Trophoblast cell (in vitro differentiated cells and primary cell): ENCODE data around the gene ADAMTS3.

Experiments used
- DNase-seq, 2 donors: peaks; one replicate each; pipeline ENCODE4 v3.0.0-alpha.2; 2016
- H2AFZ ChIP-seq: 2 replicates; pipeline ENCODE4 v1.6.1; 2013; ENCODE audit warnings: low read length, moderate library complexity, mild to moderate bottlenecking; ENCODE audit not compliant: insufficient read depth, poor library complexity
- H2AK5ac ChIP-seq: 2 replicates; pipeline ENCODE4 v1.6.1; 2013; ENCODE audit warnings: mild to moderate bottlenecking, low read length
- H2BK120ac ChIP-seq: 2 replicates; pipeline ENCODE4 v1.6.1; 2013; ENCODE audit warnings: low read length, mild to moderate bottlenecking, moderate library complexity; ENCODE audit not compliant: insufficient read depth, poor library complexity
- H2BK12ac ChIP-seq: 2 replicates; pipeline ENCODE4 v1.6.1; 2013; ENCODE audit warnings: mild to moderate bottlenecking, low read length, moderate library complexity
- H2BK5ac ChIP-seq: 2 replicates; pipeline ENCODE4 v1.6.1; 2013; ENCODE audit warnings: low read length, low read depth, moderate library complexity, mild to moderate bottlenecking; ENCODE audit not compliant: poor library complexity
- H3K14ac ChIP-seq: 2 replicates; pipeline ENCODE4 v1.6.1; 2013; ENCODE audit warnings: mild to moderate bottlenecking, low read length
- H3K18ac ChIP-seq: 2 replicates; pipeline ENCODE4 v1.6.1; 2013; ENCODE audit warnings: mild to moderate bottlenecking, low read length
- H3K23ac ChIP-seq: 2 replicates; pipeline ENCODE4 v1.6.1; 2013; ENCODE audit warnings: low read length
- H3K27ac ChIP-seq: 2 replicates; pipeline ENCODE4 v1.5.1; 2013; ENCODE audit warnings: low read depth, mild to moderate bottlenecking, inconsistent platforms, low read length, moderate library complexity
- H3K27me3 ChIP-seq: 2 replicates; pipeline ENCODE4 v1.6.1; 2013; ENCODE audit warnings: inconsistent platforms, mild to moderate bottlenecking, low read length, moderate library complexity; ENCODE audit not compliant: insufficient read depth
- H3K36me3 ChIP-seq, 2 experiments: 1 replicate in 1 of 2; 2 replicates in 1 of 2; pipeline ENCODE4 v1.6.1; 2013; ENCODE audit warnings: low read length in 2 of 2, mild to moderate bottlenecking in 2 of 2, moderate library complexity in 1 of 2; ENCODE audit not compliant: insufficient read depth in 2 of 2, control insufficient read depth in 1 of 2
- H3K4ac ChIP-seq: 2 replicates; pipeline ENCODE4 v1.6.1; 2013; ENCODE audit warnings: low read depth, mild to moderate bottlenecking, low read length, moderate library complexity
- H3K4me1 ChIP-seq, 2 experiments: 1 replicate in 1 of 2; 2 replicates in 1 of 2; pipeline ENCODE4 v1.6.1; 2013; ENCODE audit warnings: low read length in 2 of 2, mild to moderate bottlenecking in 2 of 2, moderate library complexity in 1 of 2; ENCODE audit not compliant: insufficient read depth in 2 of 2, control insufficient read depth in 1 of 2
- H3K4me2 ChIP-seq: 2 replicates; pipeline ENCODE4 v1.6.1; 2013; ENCODE audit warnings: inconsistent platforms, mild to moderate bottlenecking, low read length, moderate library complexity
- H3K4me3 ChIP-seq: 2 replicates; pipeline ENCODE4 v1.5.1; 2013; ENCODE audit warnings: mild to moderate bottlenecking, low read depth, low read length, inconsistent platforms
- H3K79me1 ChIP-seq: one replicate; pipeline ENCODE4 v1.6.1; 2013; ENCODE audit warnings: low read length
- H3K79me2 ChIP-seq: 2 replicates; pipeline ENCODE4 v1.6.1; 2013; ENCODE audit warnings: low read length, mild to moderate bottlenecking; ENCODE audit not compliant: control insufficient read depth, insufficient read depth, poor library complexity
- H3K9ac ChIP-seq: 2 replicates; pipeline ENCODE4 v1.6.1; 2013; ENCODE audit warnings: mild to moderate bottlenecking, low read length
- H3K9me3 ChIP-seq: 2 replicates; pipeline ENCODE4 v1.6.1; 2013; ENCODE audit warnings: low read depth, mild to moderate bottlenecking, control low read depth, inconsistent platforms, low read length; ENCODE audit not compliant: insufficient read depth
- H4K12ac ChIP-seq: 2 replicates; pipeline ENCODE4 v1.6.1; 2013; ENCODE audit warnings: low read depth, mild to moderate bottlenecking, low read length, moderate library complexity
- H4K8ac ChIP-seq: 2 replicates; pipeline ENCODE4 v1.6.1; 2013; ENCODE audit warnings: low read depth, mild to moderate bottlenecking, low read length, moderate library complexity
- H4K91ac ChIP-seq: one replicate; pipeline ENCODE4 v1.6.1; 2013; ENCODE audit warnings: low read depth, mild to moderate bottlenecking, low read length, moderate library complexity
- WGBS: extraction: QIAGEN DNeasy Blood & Tissue Kit; methylation state at CpG from one replicate; pipeline ENCODE4 v1.1.7; 2013; ENCODE audit warnings: missing lambda C conversion rate; ENCODE audit not compliant: insufficient read length, insufficient coverage; ENCODE audit errors: extremely low coverage; 5-methylcytosine and 5-hydroxymethylcytosine counted together

Gene ADAMTS3

GRCh38 chr4:72383439-72383838 is 185.6 kb downstream of the ADAMTS3 start:
- H2BK12ac ChIP-seq, result no peak overlapping the region
- WGBS, result no CpG with 5 or more reads among the region's 3 CpGs
- no peak overlapping the region for H3K4me2 ChIP-seq
- H3K79me2 ChIP-seq, result no peaks in the 10 kb centered on the region
- no peak overlapping the region for H3K4me3 ChIP-seq
- no peak overlapping the region for H4K8ac ChIP-seq
- no peaks in the 10 kb centered on the region for H3K27me3 ChIP-seq
- H3K9ac ChIP-seq, result no peak overlapping the region
- H3K23ac ChIP-seq, result no peak overlapping the region
- H3K14ac ChIP-seq, result no peak overlapping the region
- no peak overlapping the region for H3K4ac ChIP-seq
- H3K18ac ChIP-seq, result no peak overlapping the region
- H3K4me1 ChIP-seq, result no peaks in the 10 kb centered on the region
- H2BK5ac ChIP-seq, result no peak overlapping the region
- H4K12ac ChIP-seq, result no peak overlapping the region
- no peaks in the 10 kb centered on the region for H3K36me3 ChIP-seq
- H3K9me3 ChIP-seq, result no peaks in the 10 kb centered on the region
- H2AFZ ChIP-seq, result no peak overlapping the region
- H3K27ac ChIP-seq, result no peak overlapping the region
- no peak overlapping the region for H4K91ac ChIP-seq
- H3K79me1 ChIP-seq, result no peaks in the 10 kb centered on the region
- DNase-seq, result no peak
- H2BK120ac ChIP-seq, result no peak overlapping the region
- H2AK5ac ChIP-seq, result no peak overlapping the region

- no peaks in the 10 kb centered on the region for H3K79me1 ChIP-seq
- H3K4me1 ChIP-seq, result peaks cover 0 to 2% of the 10 kb centered on the region in 2 experiments
- H2BK120ac ChIP-seq, result no peak overlapping the region
- no CpG with 5 or more reads among the region's 2 CpGs for WGBS
- H3K79me2 ChIP-seq, result no peaks in the 10 kb centered on the region
- no peaks in the 10 kb centered on the region for H3K9me3 ChIP-seq
- H3K36me3 ChIP-seq, result no peaks in the 10 kb centered on the region
- no peak overlapping the region for H4K12ac ChIP-seq
- no peak overlapping the region for H3K18ac ChIP-seq
- no peak overlapping the region for H3K9ac ChIP-seq
- H2BK5ac ChIP-seq, result no peak overlapping the region
- no peak overlapping the region for H4K91ac ChIP-seq
- H3K27me3 ChIP-seq, result no peaks in the 10 kb centered on the region
- no peak overlapping the region for H4K8ac ChIP-seq
- no peak overlapping the region for H3K23ac ChIP-seq
- H2AK5ac ChIP-seq, result no peak overlapping the region
- no peak overlapping the region for H2AFZ ChIP-seq
- no peak overlapping the region for H3K27ac ChIP-seq
- peak in 1 of 2 donors; percentile 13 for DNase-seq
- H3K4me3 ChIP-seq, result no peak overlapping the region
- no peak overlapping the region for H3K14ac ChIP-seq
- H3K4ac ChIP-seq, result no peak overlapping the region
- no peak overlapping the region for H2BK12ac ChIP-seq
- no peak overlapping the region for H3K4me2 ChIP-seq
Observed at GRCh38 chr4:72378901-72379300, 190.1 kb downstream of the ADAMTS3 start.

GRCh38 chr4:72377491-72378194 is 191.4 kb downstream of the ADAMTS3 start:
- peak; percentile 6 to 83 for DNase-seq
- Histone ChIP-seq H2AFZ (no peak overlapping the region), H2BK12ac (no peak overlapping the region), H3K9ac (no peak overlapping the region), H3K23ac (no peak overlapping the region), H3K27me3 (no peaks in the 10 kb centered on the region), H4K12ac (no peak overlapping the region), H3K27ac (no peak overlapping the region), H3K14ac (no peak overlapping the region), H2AK5ac (no peak overlapping the region), H3K79me2 (no peaks in the 10 kb centered on the region), H2BK5ac (no peak overlapping the region), H3K18ac (no peak overlapping the region), H3K4ac (no peak overlapping the region), H2BK120ac (no peak overlapping the region), H3K4me1 (peaks cover 0 to 2% of the 10 kb centered on the region in 2 experiments), H3K9me3 (no peaks in the 10 kb centered on the region), H3K4me3 (no peak overlapping the region), H4K8ac (no peak overlapping the region), H3K79me1 (no peaks in the 10 kb centered on the region), H4K91ac (no peak overlapping the region), H3K36me3 (no peaks in the 10 kb centered on the region), H3K4me2 (no peak overlapping the region)
- no CpG with 5 or more reads among the region's 5 CpGs for WGBS

GRCh38 chr4:72376901-72377300 is 192.1 kb downstream of the ADAMTS3 start:
- Histone ChIP-seq H3K18ac (no peak overlapping the region), H4K12ac (no peak overlapping the region), H2AFZ (no peak overlapping the region), H3K27ac (no peak overlapping the region), H3K9ac (no peak overlapping the region), H3K36me3 (no peaks in the 10 kb centered on the region), H3K9me3 (no peaks in the 10 kb centered on the region), H3K79me2 (no peaks in the 10 kb centered on the region), H3K4me2 (no peak overlapping the region), H4K91ac (no peak overlapping the region), H2BK5ac (no peak overlapping the region), H2AK5ac (no peak overlapping the region), H3K27me3 (no peaks in the 10 kb centered on the region), H3K79me1 (no peaks in the 10 kb centered on the region), H3K4me3 (no peak overlapping the region), H4K8ac (no peak overlapping the region), H3K4ac (no peak overlapping the region), H3K23ac (no peak overlapping the region), H3K4me1 (peaks cover 0 to 2% of the 10 kb centered on the region in 2 experiments), H2BK12ac (no peak overlapping the region), H3K14ac (no peak overlapping the region), H2BK120ac (no peak overlapping the region)
- DNase-seq, result no peak
